Parathyroid adenoma (tissue), 2 donors: ENCODE measurements around the gene CFB.
"Not testable (repeated sequence)": the region's sequence is repeated elsewhere in the genome, so short reads cannot be mapped to it uniquely, and the experiment has no call there.

Experiments
- H2AFZ ChIP-seq: fragments of 300-600 bp; sonication (generic); one replicate; pipeline ENCODE4 v1.7.0; 2017; ENCODE audit warnings: antibody characterized with exemption, mild to moderate bottlenecking
- H3K27ac ChIP-seq: fragments of 300-600 bp; sonication (generic); one replicate; pipeline ENCODE4 v1.7.0; 2017
- H3K27me3 ChIP-seq: fragments of 300-600 bp; sonication (generic); one replicate; pipeline ENCODE4 v1.7.0; 2017; ENCODE audit warnings: low read length; ENCODE audit not compliant: control insufficient read depth, insufficient read depth
- H3K36me3 ChIP-seq: fragments of 300-600 bp; sonication (generic); one replicate; pipeline ENCODE4 v1.7.0; 2017; ENCODE audit warnings: low read length; ENCODE audit not compliant: control insufficient read depth, insufficient read depth
- H3K4me1 ChIP-seq: fragments of 300-600 bp; sonication (generic); one replicate; pipeline ENCODE4 v1.7.0; 2017; ENCODE audit warnings: control low read depth
- H3K4me2 ChIP-seq: fragments of 300-600 bp; sonication (generic); one replicate; pipeline ENCODE4 v1.7.0; 2017; ENCODE audit warnings: low read length
- H3K4me3 ChIP-seq: fragments of 300-600 bp; sonication (generic); one replicate; pipeline ENCODE4 v1.7.0; 2017; ENCODE audit warnings: low read depth, low read length
- H3K79me2 ChIP-seq: fragments of 300-600 bp; sonication (generic); one replicate; pipeline ENCODE4 v1.7.0; 2017; ENCODE audit warnings: control low read depth
- H3K9ac ChIP-seq: fragments of 300-600 bp; sonication (generic); one replicate; pipeline ENCODE4 v1.7.0; 2017; ENCODE audit warnings: mild to moderate bottlenecking
- H3K9me3 ChIP-seq: fragments of 300-600 bp; sonication (generic); one replicate; pipeline ENCODE4 v1.7.0; 2017; ENCODE audit warnings: low read length; ENCODE audit not compliant: control insufficient read depth
- TF ChIP-seq, protein P1 (sequence below): fragments of 300-600 bp; sonication (generic); IDR thresholded peaks from one replicate; pipeline ENCODE4 v1.7.0; 2017; ENCODE audit warnings: antibody characterized with exemption, mild to moderate bottlenecking
- donor health status: primary hyperparathyroidism.

CFB gene

DNA sequence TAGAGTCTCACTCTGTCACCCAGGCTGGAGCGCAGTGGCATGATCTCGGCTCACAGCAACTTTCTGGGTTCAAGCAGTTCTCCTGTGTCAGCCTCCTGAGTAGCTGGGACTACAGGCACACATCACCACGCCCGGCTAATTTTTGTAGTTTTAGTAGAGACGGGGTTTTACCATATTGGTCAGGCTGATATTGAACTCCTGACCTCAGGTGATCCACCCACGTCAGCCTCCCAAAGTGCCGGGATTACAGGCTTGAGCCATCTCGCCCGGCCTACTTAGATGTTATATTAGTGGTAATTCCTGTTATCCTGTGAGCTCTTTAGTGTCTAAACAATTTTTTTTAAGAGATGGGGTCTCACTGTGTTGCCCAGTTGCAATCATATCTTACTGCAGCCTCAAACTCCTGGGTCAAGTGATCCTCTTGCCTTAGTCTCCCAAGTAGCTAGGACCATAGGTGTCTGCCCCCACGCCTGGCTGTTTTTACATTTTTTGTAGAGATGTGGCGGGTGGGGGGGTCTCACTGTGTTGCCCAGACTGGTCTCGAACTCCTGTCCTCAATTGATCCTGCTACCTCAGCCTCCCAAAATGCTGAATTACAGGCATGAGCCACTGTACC is 32.0 kb downstream of the CFB start:
- no peak overlapping the region for H2AFZ ChIP-seq
- H3K27me3 ChIP-seq, result no peaks in the 10 kb centered on the region
- TF ChIP-seq, protein P1, sequence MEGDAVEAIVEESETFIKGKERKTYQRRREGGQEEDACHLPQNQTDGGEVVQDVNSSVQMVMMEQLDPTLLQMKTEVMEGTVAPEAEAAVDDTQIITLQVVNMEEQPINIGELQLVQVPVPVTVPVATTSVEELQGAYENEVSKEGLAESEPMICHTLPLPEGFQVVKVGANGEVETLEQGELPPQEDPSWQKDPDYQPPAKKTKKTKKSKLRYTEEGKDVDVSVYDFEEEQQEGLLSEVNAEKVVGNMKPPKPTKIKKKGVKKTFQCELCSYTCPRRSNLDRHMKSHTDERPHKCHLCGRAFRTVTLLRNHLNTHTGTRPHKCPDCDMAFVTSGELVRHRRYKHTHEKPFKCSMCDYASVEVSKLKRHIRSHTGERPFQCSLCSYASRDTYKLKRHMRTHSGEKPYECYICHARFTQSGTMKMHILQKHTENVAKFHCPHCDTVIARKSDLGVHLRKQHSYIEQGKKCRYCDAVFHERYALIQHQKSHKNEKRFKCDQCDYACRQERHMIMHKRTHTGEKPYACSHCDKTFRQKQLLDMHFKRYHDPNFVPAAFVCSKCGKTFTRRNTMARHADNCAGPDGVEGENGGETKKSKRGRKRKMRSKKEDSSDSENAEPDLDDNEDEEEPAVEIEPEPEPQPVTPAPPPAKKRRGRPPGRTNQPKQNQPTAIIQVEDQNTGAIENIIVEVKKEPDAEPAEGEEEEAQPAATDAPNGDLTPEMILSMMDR, result no peak
- H3K9me3 ChIP-seq, result no peaks in the 10 kb centered on the region
- peaks cover 14% of the 10 kb centered on the region for H3K79me2 ChIP-seq
- no peaks in the 10 kb centered on the region for H3K36me3 ChIP-seq
- no peak overlapping the region for H3K9ac ChIP-seq
- H3K27ac ChIP-seq, result no peak overlapping the region
- peaks cover 3% of the 10 kb centered on the region for H3K4me1 ChIP-seq
- no peak overlapping the region for H3K4me3 ChIP-seq
- H3K4me2 ChIP-seq, result no peak overlapping the region

GRCh38 chr6:31978831-31979230 is 32.9 kb downstream of the CFB start:
- H3K27ac ChIP-seq, result no peak overlapping the region
- no peak overlapping the region for H3K4me3 ChIP-seq
- no peak overlapping the region for H2AFZ ChIP-seq
- no peaks in the 10 kb centered on the region for H3K36me3 ChIP-seq
- TF ChIP-seq, protein P1, result no peak
- no peak overlapping the region for H3K9ac ChIP-seq
- H3K79me2 ChIP-seq, result peaks cover 5% of the 10 kb centered on the region
- no peaks in the 10 kb centered on the region for H3K9me3 ChIP-seq
- H3K27me3 ChIP-seq, result no peaks in the 10 kb centered on the region
- no peak overlapping the region for H3K4me2 ChIP-seq
- H3K4me1 ChIP-seq, result no peaks in the 10 kb centered on the region

- Histone ChIP-seq H3K4me1 (no peaks in the 10 kb centered on the region), H3K27me3 (no peaks in the 10 kb centered on the region), H3K4me3 (no peak overlapping the region), H3K79me2 (peaks cover 4% of the 10 kb centered on the region), H3K27ac (no peak overlapping the region), H2AFZ (no peak overlapping the region), H3K4me2 (no peak overlapping the region), H3K9me3 (no peaks in the 10 kb centered on the region), H3K9ac (no peak overlapping the region), H3K36me3 (no peaks in the 10 kb centered on the region)
- TF ChIP-seq, protein P1, result no peak
Observed at GRCh38 chr6:31979238-31979898, 33.5 kb downstream of the CFB start.

- H3K9me3 ChIP-seq, H3K79me2 ChIP-seq, H3K27ac ChIP-seq, H3K4me1 ChIP-seq, H3K4me2 ChIP-seq, H2AFZ ChIP-seq, H3K36me3 ChIP-seq, H3K9ac ChIP-seq, H3K27me3 ChIP-seq, H3K4me3 ChIP-seq: not testable (repeated sequence)
Observed at GRCh38 chr6:31980195-31980876, 34.4 kb downstream of the CFB start.

DNA sequence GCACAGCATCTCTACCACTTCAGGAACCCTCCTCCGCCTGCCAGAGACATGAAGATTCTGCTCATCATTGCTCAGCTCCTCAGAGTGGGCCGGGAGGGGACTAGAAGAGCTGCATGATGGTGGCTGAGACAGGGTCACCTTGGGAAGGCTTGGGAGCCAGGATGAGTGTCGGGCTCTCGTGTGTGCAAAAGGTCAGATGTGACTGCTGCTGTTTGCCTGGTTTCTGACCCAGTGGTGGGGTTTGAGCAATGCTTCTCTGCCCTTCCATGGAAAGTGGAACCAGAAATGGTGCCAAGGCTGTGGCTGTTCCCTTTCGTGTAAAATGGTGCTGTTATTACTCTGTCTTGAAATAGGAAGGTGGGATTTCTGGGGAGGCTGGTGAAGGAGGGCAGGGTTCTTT is 35.1 kb downstream of the CFB start:
- not testable (repeated sequence) for H3K36me3 ChIP-seq, H3K9ac ChIP-seq, H3K79me2 ChIP-seq, H3K4me2 ChIP-seq, H3K9me3 ChIP-seq, H3K27ac ChIP-seq, H2AFZ ChIP-seq, H3K4me3 ChIP-seq, H3K27me3 ChIP-seq, H3K4me1 ChIP-seq

DNA sequence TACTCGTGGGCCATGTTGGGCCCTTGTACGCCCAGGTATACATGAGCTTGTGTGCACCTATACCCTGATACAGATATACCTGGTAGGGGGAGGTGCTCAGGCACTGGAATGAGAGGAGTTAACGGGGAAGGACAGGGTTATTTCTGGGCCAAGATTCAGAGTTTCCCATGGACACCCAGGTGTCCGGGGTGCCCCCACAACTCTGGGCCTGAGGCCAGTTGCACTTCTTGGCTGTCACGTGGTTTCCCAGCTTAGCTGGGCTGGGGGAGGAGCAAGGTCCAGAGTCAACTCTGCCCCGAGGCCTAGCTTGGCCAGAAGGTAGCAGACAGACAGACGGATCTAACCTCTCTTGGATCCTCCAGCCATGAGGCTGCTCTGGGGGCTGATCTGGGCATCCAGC is 35.8 kb downstream of the CFB start, which contains the start of gene C4A:
Gene C4A (plus strand): TSS at position 314 of the 400 bp plus-strand sequence. CDS start 51 bp downstream, at position 365.
- not testable (repeated sequence) for H3K36me3 ChIP-seq, H2AFZ ChIP-seq, H3K4me2 ChIP-seq, H3K9ac ChIP-seq, H3K4me1 ChIP-seq, H3K79me2 ChIP-seq, H3K9me3 ChIP-seq, H3K27me3 ChIP-seq, H3K27ac ChIP-seq, H3K4me3 ChIP-seq

- not testable (repeated sequence) for H2AFZ ChIP-seq, H3K79me2 ChIP-seq, H3K27ac ChIP-seq, H3K4me3 ChIP-seq, H3K27me3 ChIP-seq, H3K4me1 ChIP-seq, H3K4me2 ChIP-seq, H3K9me3 ChIP-seq, H3K9ac ChIP-seq, H3K36me3 ChIP-seq
Observed at GRCh38 chr6:31989363-31989762, 43.5 kb downstream of the CFB start.

DNA sequence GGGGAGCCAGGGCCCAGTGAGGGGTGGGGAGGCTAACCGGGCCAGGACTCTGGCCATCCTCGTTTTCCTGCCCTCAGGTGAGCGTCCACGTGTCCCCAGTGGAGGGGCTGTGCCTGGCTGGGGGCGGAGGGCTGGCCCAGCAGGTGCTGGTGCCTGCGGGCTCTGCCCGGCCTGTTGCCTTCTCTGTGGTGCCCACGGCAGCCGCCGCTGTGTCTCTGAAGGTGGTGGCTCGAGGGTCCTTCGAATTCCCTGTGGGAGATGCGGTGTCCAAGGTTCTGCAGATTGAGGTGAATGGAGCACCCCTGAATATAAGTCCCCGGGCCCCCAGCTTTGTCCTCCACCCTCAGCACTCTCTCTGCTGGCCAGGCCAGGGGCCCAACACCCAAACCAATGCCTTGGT is 48.5 kb downstream of the CFB start:
- H3K9me3 ChIP-seq, H3K27me3 ChIP-seq, H3K4me2 ChIP-seq, H3K79me2 ChIP-seq, H3K9ac ChIP-seq, H3K4me1 ChIP-seq, H3K4me3 ChIP-seq, H3K27ac ChIP-seq, H2AFZ ChIP-seq, H3K36me3 ChIP-seq: not testable (repeated sequence)
